ENCODE measurements around the gene CACNA1H. TPM values are rescaled to one million over a fixed set of nuclear protein-coding genes. Genes with fewer than 3 reads are reported as not detected.

Gene CACNA1H
- total and polyA plus RNA-seq, 2 of the 4 experiments (the other 2 are of a cell fraction) = 1.6 to 5.8 TPM

GRCh38 chr16:1171854-1172428 lies 19.0 kb downstream of the CACNA1H start:
- no peak overlapping the region for H4K5ac ChIP-seq (ENCODE audit: low read depth, low read length)
- no peak overlapping the region for H3K14ac ChIP-seq (replicated peaks; ENCODE audit: low read depth, low read length)
- DNase-seq (no peak), ATAC-seq (ENCODE audit: low read depth) (no peak)
- 82% methylated on average over 17 of the region's 36 CpGs; no CpG with 5 or more reads in 1 of the 2 experiments for WGBS, 2 experiments (ENCODE audit: extremely low coverage in 2 of 2, insufficient read length in 1 of 2)
- ChIA-PET CTCF (no interaction called here), POLR2A (ENCODE audit: unreplicated experiment) (no interaction called here)
- H4K20me1 ChIP-seq (ENCODE audit: insufficient read depth, low read length) = no peaks in the 10 kb centered on the region; the same call in 1 of the 2 replicates
- no peak overlapping the region for H3K56ac ChIP-seq (ENCODE audit: extremely low read depth, insufficient read depth, low read length)
- no peak overlapping the region for H3K23ac ChIP-seq (ENCODE audit: low read depth, low read length)
- no peak overlapping the region for H3K27ac ChIP-seq (ENCODE audit: insufficient read depth, low read length)
- H2BK5ac ChIP-seq (ENCODE audit: low read depth, low read length, poor library complexity, severe bottlenecking) = no peak overlapping the region
- no peak overlapping the region for H3K9ac ChIP-seq (ENCODE audit: low read depth, low read length)
- H3K27me3 ChIP-seq (ENCODE audit: control insufficient read depth, insufficient read depth, low read length) = no peaks in the 10 kb centered on the region; the same call in 1 of the 2 replicates
- no peak overlapping the region for H4K91ac ChIP-seq (ENCODE audit: insufficient read depth, low read depth, low read length)
- H3K36me3 ChIP-seq (ENCODE audit: control insufficient read depth, insufficient read depth, low read length) = no peaks in the 10 kb centered on the region
- H3K79me1 ChIP-seq (ENCODE audit: low read depth in 1 of 2, low read length in 2 of 2) = no peaks in the 10 kb centered on the region
- H3K9me1 ChIP-seq (ENCODE audit: insufficient read depth, low read length) = 0 out of 2 replicates have a peak, but pooled peaks cover 3% of the 10 kb centered on the region
- intact Hi-C loops (cut with micrococcal nuclease) = no loop called here
- in situ Hi-C loops (cut with MboI; ENCODE audit: low sequenced_read_pairs) = no loop called here
- H3K4me3 ChIP-seq (ENCODE audit: insufficient read depth, low read depth, low read length) = no peak overlapping the region
- no peak overlapping the region for H2BK120ac ChIP-seq (ENCODE audit: low read depth, low read length)
- no peak overlapping the region for H3K4ac ChIP-seq (ENCODE audit: low read depth, low read length)
- no TSS peak for BruUV-seq (replicated peaks)
- H3K9me3 ChIP-seq (ENCODE audit: control insufficient read depth, insufficient read depth, low read length) = no peaks in the 10 kb centered on the region
- no peak overlapping the region for H2BK20ac ChIP-seq (ENCODE audit: low read depth, low read length)
- no peak overlapping the region for H3K18ac ChIP-seq (ENCODE audit: low read depth, low read length)
- no peak overlapping the region for H2AK9ac ChIP-seq (replicated peaks; ENCODE audit: low read depth, low read length, poor library complexity)
- no peak overlapping the region for H4K8ac ChIP-seq (ENCODE audit: low read depth in 2 of 2, low read length in 2 of 2)
- H3K4me1 ChIP-seq (ENCODE audit: control insufficient read depth, insufficient read depth, low read length) = peaks cover 20% of the 10 kb centered on the region
- H3K4me2 ChIP-seq (ENCODE audit: low read depth, low read length) = no peak overlapping the region
- no peak for TF ChIP-seq BHLHE40 (IDR thresholded peaks at IDR 0.05; ENCODE audit: low read depth, low read length)
- TF ChIP-seq CHD1 (IDR thresholded peaks at IDR 0.05; ENCODE audit: low read depth, low read length) = no peak
- TF ChIP-seq FOS (IDR thresholded peaks at IDR 0.05; ENCODE audit: low read depth, low read length) = no peak
- TF ChIP-seq RFX5 (IDR thresholded peaks at IDR 0.05; ENCODE audit: low read depth, low read length) = no peak
- no peak for TF ChIP-seq MAFK (IDR thresholded peaks at IDR 0.05; ENCODE audit: low read depth, low read length)
- no peak for TF ChIP-seq NFE2L2 (IDR thresholded peaks at IDR 0.05; ENCODE audit: low read depth, low read length)
- H2BK15ac ChIP-seq (ENCODE audit: low read depth, low read length) = no peak overlapping the region
- H2AFZ ChIP-seq (replicated peaks; ENCODE audit: low read length, poor library complexity) = no peak overlapping the region
- dilution Hi-C loops (cut with HindIII; ENCODE audit: low sequenced_read_pairs, unreplicated experiment) = no loop called here
- H2AK5ac ChIP-seq (ENCODE audit: low read depth, low read length) = no peak overlapping the region
